ENCODE measurements around the gene TES. TPM values are rescaled to one million over a fixed set of nuclear protein-coding genes. Genes with fewer than 3 reads are reported as not detected.

TES gene
- total RNA-seq, 6 experiments from 2014 or later = 6.0 to 22.3 (median 12.5) TPM

DNA sequence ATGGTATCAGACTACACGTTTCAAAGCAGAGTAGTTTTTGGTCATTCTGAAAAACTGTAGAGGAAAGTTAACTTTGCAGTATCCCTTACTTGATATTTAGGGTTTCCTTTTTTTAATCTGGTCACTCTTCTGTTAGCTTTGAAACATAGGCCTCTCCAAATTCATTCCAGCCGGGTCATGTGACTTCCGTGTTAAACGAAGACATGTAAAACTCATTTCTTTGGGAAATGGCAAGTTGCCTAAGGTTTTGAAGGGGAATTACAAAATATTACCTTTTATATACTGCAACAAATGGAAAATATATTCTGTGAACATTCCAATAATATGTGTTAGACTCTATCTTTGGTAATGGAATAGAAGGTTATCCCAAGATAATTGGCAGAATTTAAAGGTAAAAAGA, 9.5 kb downstream of the TES start:
- Histone ChIP-seq H3K27me3 (no peaks in the 10 kb centered on the region), H3K4me3 (no peak overlapping the region), H3K4me1 (peaks cover 0 to 37% (median 0%) of the 10 kb centered on the region in 4 donors), H3K36me3 (no peaks in the 10 kb centered on the region), H3K27ac (no peak overlapping the region), H3K9me3 (no peaks in the 10 kb centered on the region)
- DNase-seq (no peak), ATAC-seq (no peak)
- intact Hi-C loops (cut with DNase I) = no loop called here
- WGBS (ENCODE audit: insufficient coverage, low coverage, low lambda C conversion rate, missing lambda C conversion rate) = 82% methylated on average over 4 of the region's 4 CpGs
- no peak for TF ChIP-seq CTCF (IDR thresholded peaks at IDR 0.05)
- no peak for TF ChIP-seq POLR2A (IDR thresholded peaks at IDR 0.05)

DNA sequence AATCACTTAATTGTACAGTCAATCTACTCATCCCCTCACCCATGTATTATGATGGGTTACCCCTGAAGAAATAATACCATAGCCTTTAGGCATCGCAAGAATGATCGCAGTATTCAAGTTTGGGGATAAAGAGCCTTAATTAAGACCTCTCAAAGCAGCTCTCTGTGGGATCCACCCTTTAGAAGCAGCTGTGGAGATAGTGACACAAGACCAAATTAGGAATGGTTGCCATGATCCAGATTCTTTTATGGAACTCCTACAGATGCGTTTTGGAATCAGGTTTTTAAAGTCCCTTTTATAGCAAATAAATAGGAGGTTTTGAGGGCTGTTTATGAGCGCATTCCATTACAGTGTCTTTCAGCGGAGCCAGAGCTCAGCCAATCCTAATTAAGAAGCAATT, 12.2 kb downstream of the TES start:
- Histone ChIP-seq H3K27me3 (no peaks in the 10 kb centered on the region), H3K27ac (no peak overlapping the region), H3K36me3 (no peaks in the 10 kb centered on the region), H3K4me1 (peaks cover 0 to 26% (median 0%) of the 10 kb centered on the region in 4 donors), H3K9me3 (no peaks in the 10 kb centered on the region), H3K4me3 (no peak overlapping the region)
- no peak for DNase-seq
- TF ChIP-seq CTCF (IDR thresholded peaks at IDR 0.05) (no peak), POLR2A (IDR thresholded peaks at IDR 0.05) (no peak)
- ATAC-seq = no peak
- intact Hi-C loops (cut with DNase I) = no loop called here
- 95% methylated on average over 5 of the region's 5 CpGs for WGBS (ENCODE audit: insufficient coverage, low coverage, low lambda C conversion rate, missing lambda C conversion rate)

DNA sequence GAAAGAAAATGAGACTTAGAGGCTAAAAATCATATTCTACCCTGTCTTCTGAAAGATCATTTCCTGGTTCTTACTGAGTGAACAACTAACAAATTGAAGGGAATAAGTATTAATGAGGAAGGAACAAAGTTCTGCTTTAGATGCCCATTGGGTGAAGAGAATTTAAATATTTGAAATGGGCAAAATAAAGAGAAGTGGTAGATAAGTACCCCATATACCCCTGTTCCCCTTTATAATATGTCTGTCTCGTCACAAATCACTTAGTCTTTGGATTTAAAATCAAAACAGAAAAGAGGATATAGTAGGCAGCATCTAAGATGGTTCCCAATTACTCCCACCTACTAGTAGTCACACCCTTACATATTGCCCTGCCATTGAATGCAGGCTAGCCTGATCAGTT, 13.2 kb downstream of the TES start:
- no peak for TF ChIP-seq POLR2A (IDR thresholded peaks at IDR 0.05)
- no peak for TF ChIP-seq CTCF (IDR thresholded peaks at IDR 0.05)
- H3K27ac ChIP-seq = no peak overlapping the region
- no peaks in the 10 kb centered on the region for H3K36me3 ChIP-seq
- intact Hi-C loops (cut with DNase I) = no loop called here
- peaks cover 0 to 15% (median 0%) of the 10 kb centered on the region in 4 donors for H3K4me1 ChIP-seq
- DNase-seq (no peak), ATAC-seq (no peak)
- no peak overlapping the region for H3K4me3 ChIP-seq
- no peaks in the 10 kb centered on the region for H3K9me3 ChIP-seq
- no peaks in the 10 kb centered on the region for H3K27me3 ChIP-seq
- WGBS (ENCODE audit: insufficient coverage, low coverage, low lambda C conversion rate, missing lambda C conversion rate) = 71% methylated on average over 1 of the region's 1 CpG

- no peak for ATAC-seq
Measured at GRCh38 chr7:116224492-116225098, 14.3 kb downstream of the TES start.

GRCh38 chr7:116225860-116226259, 15.5 kb downstream of the TES start:
- no peak for ATAC-seq
- H3K9me3 ChIP-seq = no peaks in the 10 kb centered on the region
- no peak overlapping the region for H3K27ac ChIP-seq
- no peak overlapping the region for H3K4me3 ChIP-seq
- H3K4me1 ChIP-seq = peaks cover 0 to 15% (median 3%) of the 10 kb centered on the region in 4 donors
- DNase-seq = no peak
- no peaks in the 10 kb centered on the region for H3K27me3 ChIP-seq
- TF ChIP-seq POLR2A (IDR thresholded peaks at IDR 0.05) (no peak), CTCF (IDR thresholded peaks at IDR 0.05) (no peak)
- intact Hi-C loops (cut with DNase I) = no loop called here
- H3K36me3 ChIP-seq = no peaks in the 10 kb centered on the region

More at GRCh38 chr7:116224492-116225098, 14.3 kb downstream of the TES start:
- Histone ChIP-seq H3K9me3 (no peaks in the 10 kb centered on the region), H3K27me3 (no peaks in the 10 kb centered on the region), H3K27ac (no peak overlapping the region), H3K4me3 (no peak overlapping the region), H3K36me3 (no peaks in the 10 kb centered on the region), H3K4me1 (peaks cover 0 to 7% (median 0%) of the 10 kb centered on the region in 4 donors)
- TF ChIP-seq POLR2A (IDR thresholded peaks at IDR 0.05) = no peak
- DNase-seq = no peak
- WGBS (ENCODE audit: insufficient coverage, low coverage, low lambda C conversion rate, missing lambda C conversion rate) = 51% methylated on average over 2 of the region's 2 CpGs
- intact Hi-C loops (cut with DNase I) = no loop called here

Measured in right lobe of liver (tissue), 6 donors.